HG02885 (cell line): ENCODE data around the gene ABCC12.

Source experiments
- ATAC-seq: cut with Tn5 transposase; IDR thresholded peaks from one replicate; pipeline ENCODE4 v1.9.1; 2021; ENCODE audit warnings: mild to moderate bottlenecking; ENCODE audit not compliant: unreplicated experiment, poor library complexity

The ABCC12 gene

GRCh38 chr16:48133455-48134211 is 22.2 kb downstream of the ABCC12 start:
- no peak for ATAC-seq

DNA sequence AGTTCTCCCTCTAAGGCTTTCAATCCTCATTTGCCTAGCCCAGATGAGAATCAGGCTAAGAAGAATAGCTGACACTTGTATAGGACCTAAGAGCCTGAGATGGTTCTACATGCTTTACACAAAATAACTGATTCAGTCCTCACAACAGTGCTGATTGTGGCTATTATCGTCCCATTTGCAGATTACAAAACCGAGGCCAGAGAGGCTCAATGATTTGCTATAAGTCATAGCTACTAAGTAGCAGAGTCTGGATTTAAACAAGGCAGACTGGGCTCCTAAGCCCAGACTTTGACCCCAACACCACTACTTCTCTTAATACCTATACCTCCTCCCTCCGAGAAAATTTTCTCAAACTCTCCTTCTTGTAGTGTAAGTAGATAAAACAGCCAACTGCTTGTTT is 23.1 kb downstream of the ABCC12 start:
- ATAC-seq, result no peak

- no peak for ATAC-seq
Measured at GRCh38 chr16:48131201-48131935, 24.4 kb downstream of the ABCC12 start.

DNA sequence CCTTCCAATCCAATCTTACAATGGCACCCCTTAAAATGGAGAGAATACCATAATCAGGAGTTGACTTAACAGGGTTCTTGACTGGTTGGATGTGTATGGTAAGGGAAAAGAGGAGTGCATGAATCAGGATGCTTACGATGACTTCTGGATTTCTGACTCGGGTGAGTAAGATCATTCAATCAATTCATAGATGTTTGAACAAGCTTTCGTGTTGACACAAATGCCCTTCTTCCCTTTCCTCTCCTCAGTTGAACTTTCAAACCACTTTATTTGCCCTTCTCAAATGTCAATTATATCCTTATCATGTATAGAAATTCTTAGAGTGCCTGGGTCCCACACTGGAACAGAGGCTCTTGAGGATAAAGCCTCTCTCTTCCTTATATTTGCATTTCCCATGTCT is 25.9 kb downstream of the ABCC12 start:
- no peak for ATAC-seq

DNA sequence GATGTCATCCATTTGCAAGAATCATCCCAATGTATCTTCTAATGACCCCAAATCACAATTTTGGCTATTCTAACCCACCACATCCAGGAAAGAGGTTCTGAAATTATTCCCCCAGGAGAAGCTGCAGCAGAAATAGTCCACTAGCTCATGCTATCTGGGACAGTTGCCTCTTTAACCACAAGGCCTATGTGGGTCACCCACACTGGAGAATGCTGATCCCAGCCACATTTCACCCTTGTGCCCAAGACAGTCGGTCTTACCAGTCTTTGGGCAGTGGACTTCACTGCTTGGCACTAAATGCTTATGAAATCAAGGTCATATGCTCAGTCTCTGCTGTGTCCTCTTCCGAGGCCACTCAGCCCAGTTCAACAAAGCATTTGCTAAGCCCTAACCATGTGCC is 27.0 kb downstream of the ABCC12 start:
- no peak for ATAC-seq

- ATAC-seq, result no peak
Measured at GRCh38 chr16:48126801-48127644, 28.8 kb downstream of the ABCC12 start.

- no peak for ATAC-seq
Measured at GRCh38 chr16:48125888-48126287, 29.9 kb downstream of the ABCC12 start.

DNA sequence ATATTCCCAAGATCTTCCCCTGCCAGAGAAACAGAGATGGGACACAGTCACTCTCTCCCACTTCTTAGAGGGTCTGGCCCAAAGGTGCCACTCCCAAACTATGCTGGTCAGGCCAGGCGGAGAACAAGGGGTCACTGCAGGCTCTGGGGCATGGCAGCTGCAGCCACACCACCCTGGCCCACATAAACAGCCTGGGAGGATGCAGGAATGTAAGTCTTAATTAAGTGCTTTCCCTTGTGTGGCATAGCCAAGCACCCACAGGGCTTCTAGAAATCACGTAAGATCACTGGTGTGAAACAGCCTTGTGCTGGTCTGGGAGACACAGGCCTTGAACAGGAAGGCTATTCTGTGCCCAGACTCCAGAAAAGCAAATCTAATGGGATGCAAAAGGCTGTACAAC is 31.5 kb downstream of the ABCC12 start:
- ATAC-seq, result no peak

- ATAC-seq, result peak; percentile 73
Measured at GRCh38 chr16:48123104-48123788, 32.5 kb downstream of the ABCC12 start.

GRCh38 chr16:48121276-48121675 is 34.5 kb downstream of the ABCC12 start:
- no peak for ATAC-seq

DNA sequence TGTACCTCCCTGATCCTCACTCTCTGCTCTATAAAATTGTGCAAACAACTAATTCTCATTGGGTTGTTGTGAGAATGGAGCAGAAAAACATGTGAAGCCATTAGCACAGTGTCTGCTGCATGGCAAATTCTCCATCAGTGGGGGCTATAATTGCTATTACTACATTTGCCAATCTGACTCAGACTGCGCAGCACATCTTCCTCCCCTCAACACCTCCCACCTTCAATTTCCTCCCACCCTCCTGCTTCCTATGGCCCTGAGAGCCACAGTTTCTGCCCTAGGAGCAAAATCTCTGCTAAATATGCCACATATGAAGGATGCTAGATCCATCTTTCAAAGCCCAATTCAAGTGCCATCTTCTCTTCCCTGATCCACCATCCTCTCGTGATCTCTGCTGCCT is 37.0 kb downstream of the ABCC12 start:
- ATAC-seq, result no peak

DNA sequence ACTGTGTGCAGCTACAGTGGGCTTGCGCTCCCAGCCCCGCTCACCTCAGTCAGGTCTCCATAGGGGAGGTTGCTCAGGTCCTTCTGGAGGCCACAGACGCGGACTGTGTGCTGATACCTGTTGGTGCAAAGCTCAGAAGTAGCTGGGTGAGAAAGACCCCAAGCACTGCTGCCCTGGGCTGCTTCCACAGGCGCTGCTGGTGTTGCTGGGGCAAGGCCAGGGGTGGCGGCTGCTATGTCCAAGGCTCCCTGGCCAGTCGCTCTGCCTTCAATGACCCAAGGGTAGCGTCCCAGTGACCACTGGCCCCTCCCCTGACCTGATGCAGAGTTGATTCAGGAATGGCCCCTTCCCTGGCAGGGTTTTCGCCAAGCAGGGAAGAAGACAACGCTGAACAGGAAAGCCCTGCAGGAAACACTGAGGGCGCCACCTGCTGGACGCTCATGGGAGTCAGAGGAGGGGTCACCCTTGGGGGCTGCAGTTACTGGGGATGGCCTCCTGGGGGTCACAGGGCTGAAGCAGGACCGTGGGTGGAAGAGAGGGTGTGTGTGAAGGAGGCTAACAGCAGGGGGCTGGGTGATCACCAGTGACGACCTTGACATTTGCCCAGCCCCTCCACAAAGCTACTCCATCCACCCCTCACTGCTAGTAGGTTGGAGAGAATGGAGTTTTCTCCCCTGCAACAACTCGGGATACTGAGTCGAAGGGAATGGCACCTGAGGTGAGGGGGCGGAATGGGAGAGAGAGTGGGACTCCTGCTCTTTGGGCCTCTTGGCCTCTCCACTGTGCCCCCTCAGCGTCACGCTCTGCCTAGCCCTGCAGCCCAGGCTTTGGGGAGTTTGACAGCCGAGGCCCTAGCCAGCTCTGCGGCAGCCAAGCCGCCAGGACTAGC is 38.3 kb downstream of the ABCC12 start:
- ATAC-seq, result peak; percentile 59

GRCh38 chr16:48115299-48115698 is 40.5 kb downstream of the ABCC12 start:
- ATAC-seq, result no peak

GRCh38 chr16:48114410-48114809 is 41.4 kb downstream of the ABCC12 start:
- ATAC-seq, result no peak

DNA sequence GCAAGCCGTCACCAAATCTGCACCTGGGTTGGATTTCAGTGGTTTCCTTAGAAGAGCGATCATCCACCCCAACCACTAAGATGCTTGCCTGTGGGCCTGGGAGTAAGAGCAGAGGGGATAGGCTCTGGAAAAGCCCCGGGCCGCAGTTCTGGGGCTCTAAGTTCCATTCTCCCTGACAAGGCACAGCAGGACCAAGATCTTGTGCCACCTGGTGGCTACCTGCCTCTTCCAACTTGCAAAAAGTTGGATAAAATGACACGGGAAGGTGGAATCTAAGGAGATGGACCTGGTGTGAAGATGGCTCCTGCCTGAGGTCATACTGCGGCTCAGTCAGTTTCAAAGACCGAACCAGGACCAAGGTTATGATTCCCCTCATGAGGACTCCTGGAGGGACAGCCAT is 42.3 kb downstream of the ABCC12 start:
- no peak for ATAC-seq

DNA sequence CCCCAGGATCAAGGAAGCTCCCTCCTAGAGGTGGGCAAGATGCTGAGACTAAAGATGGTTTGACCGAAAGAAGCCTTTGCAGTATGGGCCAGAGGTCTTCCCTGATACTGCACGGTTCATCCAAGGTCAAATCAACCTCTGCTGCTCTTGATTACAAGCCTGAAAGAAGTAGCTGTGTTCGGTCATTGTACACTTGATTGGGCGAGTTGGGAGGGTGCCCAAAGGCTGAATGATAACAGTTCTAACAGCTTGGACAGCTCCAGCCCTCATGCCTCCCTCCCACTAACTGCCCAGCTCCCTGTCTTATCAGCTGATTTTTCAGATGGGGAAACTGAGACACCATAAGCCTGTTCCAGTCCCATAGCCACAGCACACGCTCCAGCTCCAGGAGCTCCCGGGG is 42.8 kb downstream of the ABCC12 start:
- ATAC-seq, result no peak

DNA sequence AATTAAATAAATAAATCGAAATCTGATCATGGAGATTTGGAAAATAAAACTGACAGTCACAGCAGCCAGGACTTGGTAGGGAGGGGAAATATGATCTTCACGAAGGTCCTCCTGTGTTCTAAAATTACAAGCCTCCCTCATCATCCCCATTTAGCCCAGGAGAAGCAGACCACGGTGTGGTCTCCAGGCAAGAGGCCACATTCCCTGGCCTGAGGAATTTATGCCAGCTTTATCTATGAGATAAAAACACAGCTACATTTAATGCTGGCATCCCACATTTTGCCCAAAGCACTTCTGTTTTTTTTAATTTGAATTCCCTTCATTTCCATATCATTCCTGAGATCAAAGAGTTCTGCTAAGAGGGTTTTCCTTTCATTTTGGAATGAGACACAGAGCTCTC is 43.2 kb downstream of the ABCC12 start:
- ATAC-seq, result no peak

GRCh38 chr16:48110982-48111381 is 44.8 kb downstream of the ABCC12 start:
- no peak for ATAC-seq

GRCh38 chr16:48110000-48110399 is 45.8 kb downstream of the ABCC12 start:
- no peak for ATAC-seq
